Fibroblast of skin of right quadriceps (primary cell): ENCODE results near the gene PDE4C.
A peak's percentile ranks its signal among the peaks of the same experiment; 100 is the strongest.

ENCODE experiments used
- DNase-seq: peaks from one replicate; pipeline ENCODE4 v3.0.0-alpha.2; 2013

Gene PDE4C

GRCh38 chr19:18254546-18255503 lies 28.6 kb upstream of the PDE4C start:
- no peak for DNase-seq

- DNase-seq = no peak
Observed at GRCh38 chr19:18253716-18254115, 27.5 kb upstream of the PDE4C start.

GRCh38 chr19:18253130-18253529 lies 26.9 kb upstream of the PDE4C start:
- DNase-seq = no peak

- no peak for DNase-seq
Observed at GRCh38 chr19:18252370-18252717, 26.1 kb upstream of the PDE4C start.

- peak; percentile 56 for DNase-seq
Observed at GRCh38 chr19:18251587-18252369, 25.5 kb upstream of the PDE4C start.

- DNase-seq = no peak
Observed at GRCh38 chr19:18249834-18250233, 23.6 kb upstream of the PDE4C start.

- no peak for DNase-seq
Observed at GRCh38 chr19:18245297-18245696, 19.1 kb upstream of the PDE4C start.

GRCh38 chr19:18239303-18239702 lies 13.1 kb upstream of the PDE4C start:
- no peak for DNase-seq

GRCh38 chr19:18234194-18234593 lies 8.0 kb upstream of the PDE4C start:
- DNase-seq = no peak

GRCh38 chr19:18233224-18233825 lies 7.1 kb upstream of the PDE4C start:
- peak; percentile 33 for DNase-seq

GRCh38 chr19:18232540-18233223 lies 6.4 kb upstream of the PDE4C start:
- no peak for DNase-seq

- no peak for DNase-seq
Observed at GRCh38 chr19:18231775-18232174, 5.5 kb upstream of the PDE4C start.

- DNase-seq = no peak
Observed at GRCh38 chr19:18230941-18231734, 4.9 kb upstream of the PDE4C start.

- DNase-seq = no peak
Observed at GRCh38 chr19:18229915-18230314, 3.7 kb upstream of the PDE4C start.

- no peak for DNase-seq
Observed at GRCh38 chr19:18229474-18229873, 3.2 kb upstream of the PDE4C start.

- no peak for DNase-seq
Observed at GRCh38 chr19:18227781-18228271, 1.6 kb upstream of the PDE4C start.

GRCh38 chr19:18226956-18227780 lies 930 bp upstream of the PDE4C start:
- no peak for DNase-seq

GRCh38 chr19:18225355-18225701 lies 910 bp downstream of the PDE4C start:
- no peak for DNase-seq

- peak; percentile 94 for DNase-seq
Observed at GRCh38 chr19:18224525-18225354, 1.5 kb downstream of the PDE4C start.

- DNase-seq = no peak
Observed at GRCh38 chr19:18223860-18224524, 2.2 kb downstream of the PDE4C start.
